ENCODE data around the gene MOAP1.
A peak's percentile ranks its signal among the peaks of the same experiment; 100 is the strongest.

The MOAP1 gene

GRCh38 chr14:93223565-93223964, 38.9 kb upstream of the MOAP1 start:
- no peak for TF ChIP-seq CTCF (IDR thresholded peaks at IDR 0.05; ENCODE audit: low read depth, low read length)

DNA sequence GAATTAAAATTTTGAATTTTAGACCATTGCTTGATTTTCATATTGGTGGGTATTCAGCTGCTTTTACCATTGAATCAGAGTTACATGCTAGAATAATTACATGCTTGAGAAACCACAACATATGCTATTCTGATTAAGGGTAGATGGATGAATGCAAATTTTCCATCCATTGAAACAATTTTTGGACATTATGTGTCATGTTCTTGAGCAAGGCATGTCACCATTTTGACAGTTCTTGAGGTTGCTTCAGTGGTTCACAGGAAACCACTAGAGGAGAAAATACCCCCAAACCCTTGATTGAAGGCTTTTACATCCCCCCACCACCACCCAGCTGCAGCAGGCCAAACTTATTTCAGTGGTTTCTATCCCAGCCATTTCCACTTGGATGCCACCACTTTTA, 35.8 kb upstream of the MOAP1 start:
- TF ChIP-seq CTCF (IDR thresholded peaks at IDR 0.05; ENCODE audit: low read depth, low read length), result no peak
- no peak for DNase-seq (ENCODE audit: low read depth in 2 of 2)
- no peak overlapping the region for H3K4me3 ChIP-seq (replicated peaks in 1 of 2; ENCODE audit: low read depth in 2 of 2, low read length in 2 of 2)

More at GRCh38 chr14:93223565-93223964, 38.9 kb upstream of the MOAP1 start:
- DNase-seq (ENCODE audit: low read depth in 2 of 2), result no peak
- no peak overlapping the region for H3K4me3 ChIP-seq (replicated peaks in 1 of 2; ENCODE audit: low read depth in 2 of 2, low read length in 2 of 2)

GRCh38 chr14:93219103-93219726, 34.5 kb upstream of the MOAP1 start:
- TF ChIP-seq CTCF (IDR thresholded peaks at IDR 0.05; ENCODE audit: low read depth, low read length), result peak; percentile 55
- DNase-seq (ENCODE audit: low read depth in 2 of 2), result peak; percentile 75 to 80

GRCh38 chr14:93214598-93214997, 29.9 kb upstream of the MOAP1 start:
- TF ChIP-seq CTCF (IDR thresholded peaks at IDR 0.05; ENCODE audit: low read depth, low read length), result no peak
- H3K4me3 ChIP-seq (replicated peaks in 1 of 2; ENCODE audit: low read depth in 2 of 2, low read length in 2 of 2), result no peak overlapping the region
- no peak for DNase-seq (ENCODE audit: low read depth in 2 of 2)

More at GRCh38 chr14:93219103-93219726, 34.5 kb upstream of the MOAP1 start:
- H3K4me3 ChIP-seq (replicated peaks in 1 of 2; ENCODE audit: low read depth in 2 of 2, low read length in 2 of 2), result no peak overlapping the region

DNA sequence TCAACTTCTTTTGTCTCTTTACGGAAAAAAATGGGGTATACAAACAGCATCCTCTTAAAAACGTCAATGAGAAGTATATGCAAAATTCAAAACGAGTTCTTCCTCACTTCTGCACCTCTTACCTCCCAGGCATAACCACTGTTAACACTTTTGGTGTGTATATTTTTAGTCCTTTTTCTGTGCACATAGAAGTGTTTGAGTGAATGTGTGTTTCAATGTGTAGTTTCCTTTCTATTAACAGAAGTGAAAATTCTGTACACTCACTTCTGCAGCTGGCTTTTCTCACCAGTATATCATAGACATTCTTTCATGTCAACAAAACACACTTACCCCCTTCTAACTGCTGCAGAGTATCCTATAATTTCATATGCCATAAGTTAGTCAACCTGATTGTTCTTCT, 27.7 kb upstream of the MOAP1 start:
- no peak overlapping the region for H3K4me3 ChIP-seq (replicated peaks in 1 of 2; ENCODE audit: low read depth in 2 of 2, low read length in 2 of 2)
- no peak for DNase-seq (ENCODE audit: low read depth in 2 of 2)
- no peak for TF ChIP-seq CTCF (IDR thresholded peaks at IDR 0.05; ENCODE audit: low read depth, low read length)

DNA sequence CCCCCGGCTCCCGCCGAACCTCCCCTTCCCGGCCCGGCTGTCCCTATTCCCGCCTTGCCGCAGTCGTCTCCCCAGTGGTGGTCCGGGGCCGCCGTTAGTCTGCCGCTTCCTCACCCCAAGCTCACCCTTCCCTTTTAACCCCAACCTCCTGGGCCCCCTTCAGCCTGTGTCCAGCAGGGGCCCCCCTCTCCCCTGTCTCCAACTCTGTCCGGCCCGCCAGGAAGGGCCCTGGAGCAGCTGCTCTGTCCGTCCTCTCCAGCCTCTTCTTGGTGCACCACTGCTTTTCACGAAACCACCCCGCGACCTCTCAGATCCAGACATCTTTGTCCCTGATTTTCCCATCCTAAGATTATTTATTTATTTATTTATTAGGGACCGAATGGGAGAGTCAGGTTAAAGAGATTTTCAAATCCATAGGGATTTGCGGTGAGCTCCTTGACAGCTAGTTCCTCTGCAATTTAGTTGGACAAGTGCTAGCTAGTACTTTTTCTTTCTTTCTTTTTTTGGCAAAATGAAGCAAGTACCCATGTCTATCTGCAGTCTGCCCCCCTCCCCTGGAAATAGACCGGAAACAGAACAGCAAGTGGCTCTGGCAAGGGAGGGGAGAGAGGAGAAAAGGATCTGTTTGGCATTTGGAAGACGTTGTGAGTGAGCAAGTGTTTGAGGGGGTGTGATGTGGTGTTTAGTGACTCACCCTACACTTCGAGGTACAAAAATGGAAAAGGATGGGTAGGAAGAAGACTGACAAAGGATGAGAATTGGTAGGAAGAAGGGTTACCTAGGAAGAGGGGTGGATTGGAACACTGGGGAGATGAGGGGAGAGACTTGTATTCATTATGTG, 23.0 kb upstream of the MOAP1 start:
- TF ChIP-seq CTCF (IDR thresholded peaks at IDR 0.05; ENCODE audit: low read depth, low read length), result peak; percentile 45
- H3K4me3 ChIP-seq (replicated peaks in 1 of 2; ENCODE audit: low read depth in 2 of 2, low read length in 2 of 2), result peak overlapping the region; percentile 91 to 95
- DNase-seq (ENCODE audit: low read depth in 2 of 2), result peak; percentile 61 to 70
